ENCODE results near the gene ELP5. TPM values are rescaled to one million over a fixed set of nuclear protein-coding genes. Genes with fewer than 3 reads are reported as not detected.

Gene ELP5
- total and polyA plus RNA-seq, 2 experiments from 2014 or later: 38.3 to 41.4 TPM

DNA sequence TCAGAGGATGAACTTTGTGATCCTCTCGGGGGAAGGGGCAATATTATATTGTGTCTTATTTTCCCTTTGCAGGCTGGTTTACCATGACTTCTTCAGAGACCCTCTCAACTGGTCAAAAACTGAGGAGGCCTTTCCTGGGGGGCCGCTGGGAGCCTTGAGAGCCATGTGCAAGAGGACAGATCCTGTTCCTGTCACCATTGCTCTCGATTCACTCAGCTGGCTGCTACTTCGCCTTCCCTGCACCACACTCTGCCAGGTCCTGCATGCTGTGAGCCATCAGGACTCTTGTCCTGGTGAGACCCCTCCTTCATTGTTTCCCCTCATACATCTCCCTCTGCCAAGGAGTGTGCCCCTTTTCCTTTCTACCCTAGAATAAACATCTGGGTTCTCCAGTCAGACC is 2.5 kb downstream of the ELP5 start:
- peaks cover 26% of the 10 kb centered on the region; the same call in 1 of the 2 replicates for H4K20me1 ChIP-seq (replicated peaks; ENCODE audit: insufficient read depth)
- peak overlapping the region; percentile 31; the same call in 1 of the 3 replicates for H3K4me3 Mint-ChIP-seq
- no peak overlapping the region for H2AFZ ChIP-seq
- peaks cover 15% of the 10 kb centered on the region for H3K27me3 Mint-ChIP-seq (ENCODE audit: insufficient read depth, low read depth, poor library complexity)
- peaks cover 27% of the 10 kb centered on the region for H3K4me1 Mint-ChIP-seq
- peaks cover 11% of the 10 kb centered on the region for H3K4me1 ChIP-seq (ENCODE audit: insufficient read depth)
- H3K79me2 ChIP-seq (replicated peaks; ENCODE audit: insufficient read depth): peaks cover 41% of the 10 kb centered on the region
- no peak for DNase-seq (ENCODE audit: low spot score)
- H3K27me3 ChIP-seq (ENCODE audit: insufficient read depth): no peaks in the 10 kb centered on the region
- H3K27ac Mint-ChIP-seq: no peak overlapping the region
- TF ChIP-seq POLR2AphosphoS5 (IDR thresholded peaks at IDR 0.05; ENCODE audit: low read depth) (no peak), CREB1 (CRISPR knock-in tag; IDR thresholded peaks at IDR 0.05; ENCODE audit: low read depth) (no peak), NANOG (IDR thresholded peaks at IDR 0.05; ENCODE audit: borderline replicate concordance) (no peak)
- peaks cover 63% of the 10 kb centered on the region for H3K36me3 Mint-ChIP-seq (ENCODE audit: low read depth)
- H3K36me3 ChIP-seq (ENCODE audit: insufficient read depth): peaks cover 20% of the 10 kb centered on the region
- ATAC-seq: no peak
- H3K9me2 ChIP-seq (ENCODE audit: insufficient read depth): no peaks in the 10 kb centered on the region
- H3K27ac ChIP-seq (ENCODE audit: low read depth): no peak overlapping the region
- H3K9me3 Mint-ChIP-seq: no peaks in the 10 kb centered on the region; the same call in 2 of the 3 replicates
- H3F3A ChIP-seq (replicated peaks; ENCODE audit: low read depth): peaks cover 15% of the 10 kb centered on the region; the same call in 1 of the 2 replicates
- no peak overlapping the region for H3K4me2 ChIP-seq
- H3K4me3 ChIP-seq: no peak overlapping the region

DNA sequence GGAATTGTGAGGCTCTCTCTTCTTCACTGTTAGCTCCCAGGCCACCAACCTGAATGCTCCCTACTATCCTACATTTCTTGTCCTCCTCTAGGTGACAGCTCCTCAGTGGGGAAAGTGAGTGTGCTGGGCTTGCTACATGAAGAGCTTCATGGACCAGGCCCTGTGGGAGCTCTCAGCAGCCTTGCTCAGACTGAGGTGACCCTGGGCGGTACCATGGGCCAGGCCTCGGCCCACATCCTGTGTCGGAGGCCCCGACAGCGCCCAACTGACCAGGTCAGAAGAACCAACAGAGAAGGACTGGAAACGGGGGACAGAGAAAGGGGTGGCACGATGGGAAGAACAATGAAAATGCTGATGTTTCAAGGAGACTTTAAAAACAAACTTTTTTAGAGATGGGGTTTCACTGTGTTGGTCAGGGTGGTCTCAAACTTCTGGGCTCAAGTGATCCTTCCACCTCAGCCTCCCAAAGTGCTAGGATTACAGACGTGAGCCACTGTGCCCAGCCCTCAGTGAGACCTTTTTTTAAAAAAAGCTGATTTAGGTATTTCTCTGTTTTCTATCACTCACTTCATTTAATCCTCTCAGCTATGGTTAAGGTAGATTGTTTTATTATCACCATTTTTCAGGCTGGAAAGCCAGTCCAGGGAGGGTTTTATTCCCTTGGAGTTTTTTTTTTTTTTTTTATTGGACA is 4.9 kb downstream of the ELP5 start:
- no peak overlapping the region for H2AFZ ChIP-seq
- peak overlapping the region; percentile 72; the same call in 1 of the 2 replicates for H3K27ac Mint-ChIP-seq
- TF ChIP-seq, protein P1, sequence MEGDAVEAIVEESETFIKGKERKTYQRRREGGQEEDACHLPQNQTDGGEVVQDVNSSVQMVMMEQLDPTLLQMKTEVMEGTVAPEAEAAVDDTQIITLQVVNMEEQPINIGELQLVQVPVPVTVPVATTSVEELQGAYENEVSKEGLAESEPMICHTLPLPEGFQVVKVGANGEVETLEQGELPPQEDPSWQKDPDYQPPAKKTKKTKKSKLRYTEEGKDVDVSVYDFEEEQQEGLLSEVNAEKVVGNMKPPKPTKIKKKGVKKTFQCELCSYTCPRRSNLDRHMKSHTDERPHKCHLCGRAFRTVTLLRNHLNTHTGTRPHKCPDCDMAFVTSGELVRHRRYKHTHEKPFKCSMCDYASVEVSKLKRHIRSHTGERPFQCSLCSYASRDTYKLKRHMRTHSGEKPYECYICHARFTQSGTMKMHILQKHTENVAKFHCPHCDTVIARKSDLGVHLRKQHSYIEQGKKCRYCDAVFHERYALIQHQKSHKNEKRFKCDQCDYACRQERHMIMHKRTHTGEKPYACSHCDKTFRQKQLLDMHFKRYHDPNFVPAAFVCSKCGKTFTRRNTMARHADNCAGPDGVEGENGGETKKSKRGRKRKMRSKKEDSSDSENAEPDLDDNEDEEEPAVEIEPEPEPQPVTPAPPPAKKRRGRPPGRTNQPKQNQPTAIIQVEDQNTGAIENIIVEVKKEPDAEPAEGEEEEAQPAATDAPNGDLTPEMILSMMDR (conservative IDR thresholded peaks at IDR 0.05; ENCODE audit: low read depth in 2 of 2): no peak
- no peak for TF ChIP-seq ZNF114 (CRISPR knock-in tag; IDR thresholded peaks at IDR 0.05)
- no peak for TF ChIP-seq EZH2 (IDR thresholded peaks at IDR 0.05; ENCODE audit: low read depth, unreplicated experiment)
- TF ChIP-seq ZNF331 (CRISPR knock-in tag; IDR thresholded peaks at IDR 0.05; ENCODE audit: low read depth): no peak
- TF ChIP-seq, protein P2, sequence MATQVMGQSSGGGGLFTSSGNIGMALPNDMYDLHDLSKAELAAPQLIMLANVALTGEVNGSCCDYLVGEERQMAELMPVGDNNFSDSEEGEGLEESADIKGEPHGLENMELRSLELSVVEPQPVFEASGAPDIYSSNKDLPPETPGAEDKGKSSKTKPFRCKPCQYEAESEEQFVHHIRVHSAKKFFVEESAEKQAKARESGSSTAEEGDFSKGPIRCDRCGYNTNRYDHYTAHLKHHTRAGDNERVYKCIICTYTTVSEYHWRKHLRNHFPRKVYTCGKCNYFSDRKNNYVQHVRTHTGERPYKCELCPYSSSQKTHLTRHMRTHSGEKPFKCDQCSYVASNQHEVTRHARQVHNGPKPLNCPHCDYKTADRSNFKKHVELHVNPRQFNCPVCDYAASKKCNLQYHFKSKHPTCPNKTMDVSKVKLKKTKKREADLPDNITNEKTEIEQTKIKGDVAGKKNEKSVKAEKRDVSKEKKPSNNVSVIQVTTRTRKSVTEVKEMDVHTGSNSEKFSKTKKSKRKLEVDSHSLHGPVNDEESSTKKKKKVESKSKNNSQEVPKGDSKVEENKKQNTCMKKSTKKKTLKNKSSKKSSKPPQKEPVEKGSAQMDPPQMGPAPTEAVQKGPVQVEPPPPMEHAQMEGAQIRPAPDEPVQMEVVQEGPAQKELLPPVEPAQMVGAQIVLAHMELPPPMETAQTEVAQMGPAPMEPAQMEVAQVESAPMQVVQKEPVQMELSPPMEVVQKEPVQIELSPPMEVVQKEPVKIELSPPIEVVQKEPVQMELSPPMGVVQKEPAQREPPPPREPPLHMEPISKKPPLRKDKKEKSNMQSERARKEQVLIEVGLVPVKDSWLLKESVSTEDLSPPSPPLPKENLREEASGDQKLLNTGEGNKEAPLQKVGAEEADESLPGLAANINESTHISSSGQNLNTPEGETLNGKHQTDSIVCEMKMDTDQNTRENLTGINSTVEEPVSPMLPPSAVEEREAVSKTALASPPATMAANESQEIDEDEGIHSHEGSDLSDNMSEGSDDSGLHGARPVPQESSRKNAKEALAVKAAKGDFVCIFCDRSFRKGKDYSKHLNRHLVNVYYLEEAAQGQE (IDR thresholded peaks at IDR 0.05; ENCODE audit: unreplicated experiment): no peak
- TF ChIP-seq, protein P3, sequence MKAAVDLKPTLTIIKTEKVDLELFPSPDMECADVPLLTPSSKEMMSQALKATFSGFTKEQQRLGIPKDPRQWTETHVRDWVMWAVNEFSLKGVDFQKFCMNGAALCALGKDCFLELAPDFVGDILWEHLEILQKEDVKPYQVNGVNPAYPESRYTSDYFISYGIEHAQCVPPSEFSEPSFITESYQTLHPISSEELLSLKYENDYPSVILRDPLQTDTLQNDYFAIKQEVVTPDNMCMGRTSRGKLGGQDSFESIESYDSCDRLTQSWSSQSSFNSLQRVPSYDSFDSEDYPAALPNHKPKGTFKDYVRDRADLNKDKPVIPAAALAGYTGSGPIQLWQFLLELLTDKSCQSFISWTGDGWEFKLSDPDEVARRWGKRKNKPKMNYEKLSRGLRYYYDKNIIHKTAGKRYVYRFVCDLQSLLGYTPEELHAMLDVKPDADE (IDR thresholded peaks at IDR 0.05): no peak

More for the DNA sequence above, 4.9 kb downstream of the ELP5 start:
- Histone ChIP-seq H3K27me3 (ENCODE audit: insufficient read depth) (no peaks in the 10 kb centered on the region), H3K4me2 (no peak overlapping the region), H3K36me3 (ENCODE audit: insufficient read depth) (peaks cover 23% of the 10 kb centered on the region), H4K20me1 (replicated peaks; ENCODE audit: insufficient read depth) (peaks cover 26% of the 10 kb centered on the region; the same call in 1 of the 2 replicates), H3K79me2 (replicated peaks; ENCODE audit: insufficient read depth) (peaks cover 42% of the 10 kb centered on the region), H3F3A (replicated peaks; ENCODE audit: low read depth) (peaks cover 24% of the 10 kb centered on the region), H3K27ac (ENCODE audit: low read depth) (no peak overlapping the region), H3K9me2 (ENCODE audit: insufficient read depth) (no peaks in the 10 kb centered on the region), H3K4me3 (no peak overlapping the region), H3K4me1 (ENCODE audit: insufficient read depth) (peaks cover 4% of the 10 kb centered on the region; the same call in 1 of the 2 replicates)
- Mint-ChIP-seq H3K27me3 (ENCODE audit: insufficient read depth, low read depth, poor library complexity) (peaks cover 22% of the 10 kb centered on the region), H3K9me3 (no peaks in the 10 kb centered on the region; the same call in 2 of the 3 replicates), H3K36me3 (ENCODE audit: low read depth) (peaks cover 69% of the 10 kb centered on the region), H3K4me3 (no peak overlapping the region), H3K4me1 (peaks cover 24% of the 10 kb centered on the region)
- ATAC-seq (no peak), DNase-seq (ENCODE audit: low spot score) (no peak)

All from GM23338 (cell line).